Progenitor cell of endocrine pancreas (in vitro differentiated cells): Measurements from ENCODE around the gene COPB1. TPM values are rescaled to one million over a fixed set of nuclear protein-coding genes. Genes with fewer than 3 reads are reported as not detected.

Source experiments
- DNase-seq: peaks from one replicate; pipeline ENCODE4 v3.0.0; 2021; ENCODE audit warnings: low spot score; ENCODE audit not compliant: unreplicated experiment
- H3K27ac Mint-ChIP-seq: 2 replicates; pipeline ENCODE4 v1.8.0; 2021; ENCODE audit warnings: mild to moderate bottlenecking, moderate library complexity, mixed read lengths
- H3K27me3 Mint-ChIP-seq: 2 replicates; pipeline ENCODE4 v1.8.0; 2021; ENCODE audit warnings: mixed read lengths
- H3K36me3 Mint-ChIP-seq: 2 replicates; pipeline ENCODE4 v1.8.0; 2022; ENCODE audit warnings: mixed read lengths; ENCODE audit not compliant: insufficient read depth
- H3K4me1 Mint-ChIP-seq: 2 replicates; pipeline ENCODE4 v1.8.0; 2021; ENCODE audit warnings: low read depth, mixed read lengths
- H3K4me3 Mint-ChIP-seq: 2 replicates; pipeline ENCODE4 v1.8.0; 2021; ENCODE audit warnings: low read depth, mild to moderate bottlenecking, moderate library complexity, mixed read lengths
- H3K9me3 Mint-ChIP-seq: 2 replicates; pipeline ENCODE4 v1.8.0; 2021; ENCODE audit warnings: low read depth, mixed read lengths
- total RNA-seq: library from RNA; stranded (reverse); gene quantifications from 2 replicates; pipeline ENCODE4 v1.2.1, GENCODE V29; 2021
- TF ChIP-seq, protein P1 (sequence below): fragments of 200-600 bp; sonication (generic); IDR thresholded peaks from one replicate; pipeline ENCODE4 v1.5.0; 2021; ENCODE audit warnings: antibody characterized with exemption, mild to moderate bottlenecking; ENCODE audit not compliant: unreplicated experiment

The COPB1 gene
- total RNA-seq, 1 donor from 2014 or later = 99.9 TPM

DNA sequence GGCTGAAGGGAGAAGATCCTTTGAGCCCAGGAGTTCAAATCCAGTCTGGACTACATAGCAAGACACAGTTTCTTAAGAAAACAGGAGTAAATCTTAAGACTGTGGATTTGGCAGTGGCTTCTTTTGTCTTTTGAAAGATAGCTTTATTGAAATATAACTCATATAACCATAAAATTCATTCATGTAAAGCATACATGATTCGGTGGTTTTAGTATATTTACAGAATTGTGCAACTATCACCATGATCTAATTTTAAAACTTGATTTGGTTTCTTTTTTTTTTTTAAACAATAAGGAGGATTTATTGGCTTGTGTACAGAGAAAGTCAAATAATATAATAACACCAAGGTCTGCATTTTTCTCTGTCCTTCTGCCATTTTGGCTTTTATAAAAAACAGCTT lies 43.6 kb upstream of the COPB1 start:
- H3K36me3 Mint-ChIP-seq = no peaks in the 10 kb centered on the region
- no peaks in the 10 kb centered on the region for H3K27me3 Mint-ChIP-seq

DNA sequence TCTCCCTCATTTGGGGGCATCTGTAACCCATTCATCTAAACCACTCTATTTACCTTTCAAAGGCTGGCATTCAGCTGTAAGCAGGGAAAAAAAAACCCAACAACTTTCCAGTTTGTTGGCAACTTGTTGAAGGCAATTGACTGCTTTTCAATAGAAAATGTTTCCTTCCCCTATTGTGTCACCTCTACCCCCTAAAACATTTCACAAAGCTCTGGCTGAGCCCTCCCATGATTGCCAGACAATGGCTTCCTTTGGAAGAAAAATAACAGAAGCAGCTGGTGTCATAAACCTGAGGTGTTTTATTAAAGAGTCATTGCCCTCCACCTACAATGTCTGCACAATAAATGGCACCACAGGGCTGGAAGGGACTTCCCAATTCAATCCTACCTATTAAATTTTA lies 42.7 kb upstream of the COPB1 start:
- no peak for DNase-seq
- no peaks in the 10 kb centered on the region for H3K9me3 Mint-ChIP-seq
- no peak overlapping the region for H3K27ac Mint-ChIP-seq
- no peaks in the 10 kb centered on the region for H3K36me3 Mint-ChIP-seq
- H3K4me3 Mint-ChIP-seq = no peak overlapping the region
- H3K27me3 Mint-ChIP-seq = no peaks in the 10 kb centered on the region
- TF ChIP-seq, protein P1, sequence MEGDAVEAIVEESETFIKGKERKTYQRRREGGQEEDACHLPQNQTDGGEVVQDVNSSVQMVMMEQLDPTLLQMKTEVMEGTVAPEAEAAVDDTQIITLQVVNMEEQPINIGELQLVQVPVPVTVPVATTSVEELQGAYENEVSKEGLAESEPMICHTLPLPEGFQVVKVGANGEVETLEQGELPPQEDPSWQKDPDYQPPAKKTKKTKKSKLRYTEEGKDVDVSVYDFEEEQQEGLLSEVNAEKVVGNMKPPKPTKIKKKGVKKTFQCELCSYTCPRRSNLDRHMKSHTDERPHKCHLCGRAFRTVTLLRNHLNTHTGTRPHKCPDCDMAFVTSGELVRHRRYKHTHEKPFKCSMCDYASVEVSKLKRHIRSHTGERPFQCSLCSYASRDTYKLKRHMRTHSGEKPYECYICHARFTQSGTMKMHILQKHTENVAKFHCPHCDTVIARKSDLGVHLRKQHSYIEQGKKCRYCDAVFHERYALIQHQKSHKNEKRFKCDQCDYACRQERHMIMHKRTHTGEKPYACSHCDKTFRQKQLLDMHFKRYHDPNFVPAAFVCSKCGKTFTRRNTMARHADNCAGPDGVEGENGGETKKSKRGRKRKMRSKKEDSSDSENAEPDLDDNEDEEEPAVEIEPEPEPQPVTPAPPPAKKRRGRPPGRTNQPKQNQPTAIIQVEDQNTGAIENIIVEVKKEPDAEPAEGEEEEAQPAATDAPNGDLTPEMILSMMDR = no peak
- peaks cover 2% of the 10 kb centered on the region for H3K4me1 Mint-ChIP-seq

More for the DNA sequence above, 43.6 kb upstream of the COPB1 start:
- Mint-ChIP-seq H3K4me1 (peaks cover 2% of the 10 kb centered on the region), H3K4me3 (no peak overlapping the region), H3K9me3 (no peaks in the 10 kb centered on the region), H3K27ac (no peak overlapping the region)
- DNase-seq = no peak
- TF ChIP-seq, protein P1 = no peak

DNA sequence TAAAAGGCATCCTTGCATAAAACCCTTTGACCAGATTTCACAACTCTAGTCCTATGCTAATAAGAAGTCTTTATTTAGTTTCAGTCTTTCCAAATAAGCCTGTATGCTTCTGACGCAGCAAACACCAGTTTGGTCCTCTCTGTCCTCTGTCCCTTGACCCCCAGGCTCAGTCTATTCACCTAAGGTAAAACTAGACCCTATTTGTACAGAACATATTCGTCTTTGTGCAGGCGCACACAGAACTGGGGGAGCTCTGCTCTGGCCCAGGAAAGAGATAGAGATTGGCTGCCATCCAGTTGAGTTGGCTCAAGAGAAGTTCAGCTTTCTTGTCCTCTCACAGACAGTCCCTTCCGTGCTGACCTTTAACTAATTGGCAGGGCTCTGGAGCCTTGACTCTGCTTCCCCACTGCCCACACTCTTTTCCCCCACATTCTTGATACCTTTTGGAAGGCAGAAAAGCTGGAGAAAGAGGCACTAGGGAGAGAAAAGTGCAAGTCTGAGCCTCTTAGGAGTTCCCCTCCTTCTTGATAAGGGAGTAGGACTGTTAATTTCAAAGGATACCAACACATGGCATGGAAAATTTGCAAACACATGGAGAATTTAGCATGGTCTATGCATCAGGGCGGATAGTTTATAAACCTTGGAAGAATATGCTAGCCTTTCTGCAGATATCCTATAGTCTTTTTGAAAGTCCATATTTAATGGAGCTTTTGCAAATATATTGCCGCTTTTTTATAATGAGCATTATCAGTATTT lies 41.8 kb upstream of the COPB1 start:
- Mint-ChIP-seq H3K27me3 (no peaks in the 10 kb centered on the region), H3K9me3 (no peaks in the 10 kb centered on the region), H3K27ac (no peak overlapping the region), H3K36me3 (no peaks in the 10 kb centered on the region), H3K4me3 (no peak overlapping the region), H3K4me1 (peaks cover 4% of the 10 kb centered on the region)
- no peak for DNase-seq
- TF ChIP-seq, protein P1 = no peak

DNA sequence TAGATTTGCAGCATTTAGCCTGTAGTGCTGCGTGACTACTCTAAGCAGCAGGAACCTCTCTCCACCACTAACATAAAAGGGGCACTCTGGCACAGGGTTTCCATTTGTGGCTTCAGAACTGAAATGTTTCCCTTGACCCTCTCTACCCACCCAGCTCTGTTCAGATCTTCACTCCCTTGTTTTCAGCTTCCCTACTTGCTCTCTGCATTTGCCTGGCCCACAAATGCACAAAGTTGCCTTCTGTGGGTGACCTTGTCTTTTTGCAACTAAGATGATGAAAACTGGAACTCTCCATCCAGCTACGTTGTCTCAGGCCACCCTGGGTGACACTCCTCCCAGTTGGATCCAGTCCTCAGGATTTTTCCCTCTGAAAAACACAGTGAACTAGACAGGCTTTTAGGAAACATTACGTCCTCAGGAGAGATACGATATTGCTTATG lies 40.4 kb upstream of the COPB1 start:
- H3K36me3 Mint-ChIP-seq = no peaks in the 10 kb centered on the region
- H3K4me1 Mint-ChIP-seq = peaks cover 4% of the 10 kb centered on the region
- no peak overlapping the region for H3K4me3 Mint-ChIP-seq
- TF ChIP-seq, protein P1 = no peak
- no peak overlapping the region for H3K27ac Mint-ChIP-seq
- no peaks in the 10 kb centered on the region for H3K9me3 Mint-ChIP-seq
- no peak for DNase-seq
- H3K27me3 Mint-ChIP-seq = no peaks in the 10 kb centered on the region

DNA sequence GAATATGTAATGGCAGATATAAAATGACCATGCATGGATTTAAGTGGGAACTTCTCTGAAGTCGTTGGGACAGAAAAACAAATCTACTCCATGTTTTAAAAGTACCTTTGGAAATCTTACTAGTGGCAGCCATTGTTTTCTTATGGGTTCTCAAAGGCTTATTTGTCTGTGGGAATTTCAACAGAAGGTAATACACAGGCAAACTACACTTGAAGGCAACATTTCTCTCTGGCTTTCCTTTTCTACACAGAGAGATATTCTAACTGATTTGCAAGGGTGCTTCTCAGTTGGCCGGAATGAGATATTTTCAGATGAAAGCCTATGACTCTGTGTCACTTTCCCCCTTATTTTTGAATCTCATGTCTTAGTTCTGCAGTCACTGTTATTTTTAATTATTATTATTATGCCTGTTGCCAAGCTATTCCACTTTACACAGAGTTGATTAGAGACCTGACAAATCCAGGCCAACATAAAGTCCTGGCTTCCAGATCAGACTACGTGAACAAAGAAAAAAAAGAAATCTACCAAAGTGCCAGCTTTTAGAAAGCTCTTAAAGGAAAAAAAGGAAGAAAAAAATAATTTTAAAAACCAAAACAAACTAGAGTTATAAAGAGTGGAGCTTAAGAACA lies 39.4 kb upstream of the COPB1 start:
- no peaks in the 10 kb centered on the region for H3K36me3 Mint-ChIP-seq
- no peak overlapping the region for H3K4me3 Mint-ChIP-seq
- no peak for DNase-seq
- TF ChIP-seq, protein P1 = no peak
- no peak overlapping the region for H3K27ac Mint-ChIP-seq
- no peaks in the 10 kb centered on the region for H3K9me3 Mint-ChIP-seq
- no peaks in the 10 kb centered on the region for H3K27me3 Mint-ChIP-seq
- peaks cover 4% of the 10 kb centered on the region for H3K4me1 Mint-ChIP-seq
